ENCODE data around the gene ERICH6B. TPM values are rescaled to one million over a fixed set of nuclear protein-coding genes. Genes with fewer than 3 reads are reported as not detected.
"Not testable (repeated sequence)": the region's sequence is repeated elsewhere in the genome, so short reads cannot be mapped to it uniquely, and the experiment has no call there.

ERICH6B gene
- total RNA-seq, 1 experiment from 2014 or later = not detected

- BruUV-seq (replicated peaks) = no TSS peak
- no peak overlapping the region for H3K27ac Mint-ChIP-seq (ENCODE audit: low read depth, unreplicated experiment)
- no peak overlapping the region for H3K4me3 Mint-ChIP-seq (ENCODE audit: unreplicated experiment)
- H3K4me1 Mint-ChIP-seq (ENCODE audit: insufficient read depth, unreplicated experiment) = peaks cover 11% of the 10 kb centered on the region
- TF ChIP-seq CTCF (IDR thresholded peaks at IDR 0.05; ENCODE audit: unreplicated experiment) = no peak
- ChIA-PET POLR2A (no interaction called here), CTCF (no interaction called here)
- peak; percentile 70 for DNase-seq (ENCODE audit: unreplicated experiment)
- H3K9me3 Mint-ChIP-seq (ENCODE audit: unreplicated experiment) = no peaks in the 10 kb centered on the region
- H3K36me3 Mint-ChIP-seq (ENCODE audit: insufficient read depth, unreplicated experiment) = no peaks in the 10 kb centered on the region
- no peaks in the 10 kb centered on the region for H3K27me3 Mint-ChIP-seq (ENCODE audit: insufficient read depth, unreplicated experiment)
- intact Hi-C loops (cut with micrococcal nuclease) = no loop called here
These were observed 43.2 kb upstream of the ERICH6B start for GRCh38 chr13:45658586-45659235.

GRCh38 chr13:45654633-45655349 lies 39.3 kb upstream of the ERICH6B start:
- no peaks in the 10 kb centered on the region for H3K27me3 Mint-ChIP-seq (ENCODE audit: insufficient read depth, unreplicated experiment)
- TF ChIP-seq CTCF (IDR thresholded peaks at IDR 0.05; ENCODE audit: unreplicated experiment) = no peak
- DNase-seq (ENCODE audit: unreplicated experiment) = no peak
- H3K27ac Mint-ChIP-seq (ENCODE audit: low read depth, unreplicated experiment) = no peak overlapping the region
- H3K4me1 Mint-ChIP-seq (ENCODE audit: insufficient read depth, unreplicated experiment) = peaks cover 11% of the 10 kb centered on the region
- ChIA-PET CTCF (interaction anchor here (0.6 kb wide), 1 partner anchor 883 kb away, joined by 4 read pairs; no protein-coding TSS in a partner anchor), POLR2A (no interaction called here)
- H3K9me3 Mint-ChIP-seq (ENCODE audit: unreplicated experiment) = no peaks in the 10 kb centered on the region
- intact Hi-C loops (cut with micrococcal nuclease) = no loop called here
- BruUV-seq (replicated peaks) = no TSS peak
- no peaks in the 10 kb centered on the region for H3K36me3 Mint-ChIP-seq (ENCODE audit: insufficient read depth, unreplicated experiment)
- no peak overlapping the region for H3K4me3 Mint-ChIP-seq (ENCODE audit: unreplicated experiment)

- H3K27ac Mint-ChIP-seq (ENCODE audit: low read depth, unreplicated experiment); H3K4me3 Mint-ChIP-seq (ENCODE audit: unreplicated experiment); H3K9me3 Mint-ChIP-seq (ENCODE audit: unreplicated experiment); intact Hi-C loops (cut with micrococcal nuclease); CTCF ChIA-PET; DNase-seq (ENCODE audit: unreplicated experiment); POLR2A ChIA-PET; BruUV-seq (replicated peaks); H3K36me3 Mint-ChIP-seq (ENCODE audit: insufficient read depth, unreplicated experiment); H3K4me1 Mint-ChIP-seq (ENCODE audit: insufficient read depth, unreplicated experiment): not testable (repeated sequence)
- H3K27me3 Mint-ChIP-seq (ENCODE audit: insufficient read depth, unreplicated experiment) = peaks cover 35% of the 10 kb centered on the region
These were observed 29.7 kb upstream of the ERICH6B start for GRCh38 chr13:45645263-45645662.

- H3K27ac Mint-ChIP-seq (ENCODE audit: low read depth, unreplicated experiment); POLR2A ChIA-PET; BruUV-seq (replicated peaks); H3K36me3 Mint-ChIP-seq (ENCODE audit: insufficient read depth, unreplicated experiment); intact Hi-C loops (cut with micrococcal nuclease); DNase-seq (ENCODE audit: unreplicated experiment); H3K9me3 Mint-ChIP-seq (ENCODE audit: unreplicated experiment); H3K4me1 Mint-ChIP-seq (ENCODE audit: insufficient read depth, unreplicated experiment); CTCF ChIA-PET; H3K4me3 Mint-ChIP-seq (ENCODE audit: unreplicated experiment): not testable (repeated sequence)
- H3K27me3 Mint-ChIP-seq (ENCODE audit: insufficient read depth, unreplicated experiment) = peaks cover 63% of the 10 kb centered on the region
These were observed 26.6 kb upstream of the ERICH6B start for GRCh38 chr13:45642159-45642558.

- peaks cover 28% of the 10 kb centered on the region for H3K27me3 Mint-ChIP-seq (ENCODE audit: insufficient read depth, unreplicated experiment)
- H3K9me3 Mint-ChIP-seq (ENCODE audit: unreplicated experiment); DNase-seq (ENCODE audit: unreplicated experiment); BruUV-seq (replicated peaks); CTCF ChIA-PET; H3K27ac Mint-ChIP-seq (ENCODE audit: low read depth, unreplicated experiment); intact Hi-C loops (cut with micrococcal nuclease); POLR2A ChIA-PET; H3K4me3 Mint-ChIP-seq (ENCODE audit: unreplicated experiment); H3K4me1 Mint-ChIP-seq (ENCODE audit: insufficient read depth, unreplicated experiment); H3K36me3 Mint-ChIP-seq (ENCODE audit: insufficient read depth, unreplicated experiment): not testable (repeated sequence)
These were observed 19.8 kb upstream of the ERICH6B start for GRCh38 chr13:45635291-45635690.

All from MCF 10A (cell line).